ENCODE results near the gene PFKL.

PFKL gene

GRCh38 chr21:44316277-44316900, 16.5 kb downstream of the PFKL start:
- Histone ChIP-seq H3K4me1 (ENCODE audit: control insufficient read depth, insufficient read depth, low read length, poor library complexity, severe bottlenecking) (no peaks in the 10 kb centered on the region), H3K27ac (ENCODE audit: low read depth, low read length, severe bottlenecking) (no peak overlapping the region), H3K4me3 (ENCODE audit: extremely low read depth, insufficient read depth, low read length, poor library complexity, severe bottlenecking) (no peak overlapping the region), H3K9me3 (ENCODE audit: control insufficient read depth, low read length) (no peaks in the 10 kb centered on the region), H3K36me3 (ENCODE audit: control insufficient read depth, insufficient read depth, low read length) (peaks cover 33% of the 10 kb centered on the region)
- WGBS, 2 experiments (ENCODE audit: insufficient coverage in 2 of 2), result 97 to 98% methylated on average over 22 to 27 of the region's 27 CpGs

- WGBS, 2 experiments (ENCODE audit: insufficient coverage in 2 of 2), result 94 to 96% methylated on average over 16 to 17 of the region's 19 CpGs
- H3K27ac ChIP-seq (ENCODE audit: low read depth, low read length, severe bottlenecking), result no peak overlapping the region
- H3K4me3 ChIP-seq (ENCODE audit: extremely low read depth, insufficient read depth, low read length, poor library complexity, severe bottlenecking), result no peak overlapping the region
- H3K9me3 ChIP-seq (ENCODE audit: control insufficient read depth, low read length), result no peaks in the 10 kb centered on the region
- peaks cover 25% of the 10 kb centered on the region for H3K36me3 ChIP-seq (ENCODE audit: control insufficient read depth, insufficient read depth, low read length)
- H3K4me1 ChIP-seq (ENCODE audit: control insufficient read depth, insufficient read depth, low read length, poor library complexity, severe bottlenecking), result no peaks in the 10 kb centered on the region
Measured at GRCh38 chr21:44317241-44317782, 17.5 kb downstream of the PFKL start.

GRCh38 chr21:44317871-44318270, 18.0 kb downstream of the PFKL start:
- H3K4me1 ChIP-seq (ENCODE audit: control insufficient read depth, insufficient read depth, low read length, poor library complexity, severe bottlenecking), result no peaks in the 10 kb centered on the region
- H3K4me3 ChIP-seq (ENCODE audit: extremely low read depth, insufficient read depth, low read length, poor library complexity, severe bottlenecking), result no peak overlapping the region
- H3K27ac ChIP-seq (ENCODE audit: low read depth, low read length, severe bottlenecking), result no peak overlapping the region
- no peaks in the 10 kb centered on the region for H3K9me3 ChIP-seq (ENCODE audit: control insufficient read depth, low read length)
- 96 to 98% methylated on average over 22 of the region's 22 CpGs for WGBS, 2 experiments (ENCODE audit: insufficient coverage in 2 of 2)
- peaks cover 25% of the 10 kb centered on the region for H3K36me3 ChIP-seq (ENCODE audit: control insufficient read depth, insufficient read depth, low read length)

- no peaks in the 10 kb centered on the region for H3K4me1 ChIP-seq (ENCODE audit: control insufficient read depth, insufficient read depth, low read length, poor library complexity, severe bottlenecking)
- no peak overlapping the region for H3K4me3 ChIP-seq (ENCODE audit: extremely low read depth, insufficient read depth, low read length, poor library complexity, severe bottlenecking)
- H3K27ac ChIP-seq (ENCODE audit: low read depth, low read length, severe bottlenecking), result no peak overlapping the region
- no peaks in the 10 kb centered on the region for H3K9me3 ChIP-seq (ENCODE audit: control insufficient read depth, low read length)
- H3K36me3 ChIP-seq (ENCODE audit: control insufficient read depth, insufficient read depth, low read length), result peaks cover 18% of the 10 kb centered on the region
- 95 to 97% methylated on average over 22 to 25 of the region's 25 CpGs for WGBS, 2 experiments (ENCODE audit: insufficient coverage in 2 of 2)
Measured at GRCh38 chr21:44318489-44319285, 18.8 kb downstream of the PFKL start.

- H3K36me3 ChIP-seq (ENCODE audit: control insufficient read depth, insufficient read depth, low read length), result peaks cover 22% of the 10 kb centered on the region
- H3K4me1 ChIP-seq (ENCODE audit: control insufficient read depth, insufficient read depth, low read length, poor library complexity, severe bottlenecking), result no peaks in the 10 kb centered on the region
- H3K9me3 ChIP-seq (ENCODE audit: control insufficient read depth, low read length), result no peaks in the 10 kb centered on the region
- WGBS, 2 experiments (ENCODE audit: insufficient coverage in 2 of 2), result 94 to 96% methylated on average over 22 to 35 of the region's 35 CpGs
- no peak overlapping the region for H3K27ac ChIP-seq (ENCODE audit: low read depth, low read length, severe bottlenecking)
- H3K4me3 ChIP-seq (ENCODE audit: extremely low read depth, insufficient read depth, low read length, poor library complexity, severe bottlenecking), result no peak overlapping the region
Measured at GRCh38 chr21:44319407-44320065, 19.7 kb downstream of the PFKL start.

- Histone ChIP-seq H3K4me3 (ENCODE audit: extremely low read depth, insufficient read depth, low read length, poor library complexity, severe bottlenecking) (no peak overlapping the region), H3K4me1 (ENCODE audit: control insufficient read depth, insufficient read depth, low read length, poor library complexity, severe bottlenecking) (no peaks in the 10 kb centered on the region), H3K27ac (ENCODE audit: low read depth, low read length, severe bottlenecking) (no peak overlapping the region), H3K9me3 (ENCODE audit: control insufficient read depth, low read length) (no peaks in the 10 kb centered on the region), H3K36me3 (ENCODE audit: control insufficient read depth, insufficient read depth, low read length) (peaks cover 23% of the 10 kb centered on the region)
- 97 to 98% methylated on average over 10 to 13 of the region's 13 CpGs for WGBS, 2 experiments (ENCODE audit: insufficient coverage in 2 of 2)
Measured at GRCh38 chr21:44320847-44321246, 21.0 kb downstream of the PFKL start.

GRCh38 chr21:44321846-44322450, 22.1 kb downstream of the PFKL start:
- WGBS, 2 experiments (ENCODE audit: insufficient coverage in 2 of 2), result 93 to 97% methylated on average over 21 to 23 of the region's 23 CpGs
- no peak overlapping the region for H3K4me3 ChIP-seq (ENCODE audit: extremely low read depth, insufficient read depth, low read length, poor library complexity, severe bottlenecking)
- H3K9me3 ChIP-seq (ENCODE audit: control insufficient read depth, low read length), result no peaks in the 10 kb centered on the region
- H3K36me3 ChIP-seq (ENCODE audit: control insufficient read depth, insufficient read depth, low read length), result peaks cover 16% of the 10 kb centered on the region
- H3K4me1 ChIP-seq (ENCODE audit: control insufficient read depth, insufficient read depth, low read length, poor library complexity, severe bottlenecking), result no peaks in the 10 kb centered on the region
- H3K27ac ChIP-seq (ENCODE audit: low read depth, low read length, severe bottlenecking), result no peak overlapping the region

GRCh38 chr21:44322621-44323325, 22.9 kb downstream of the PFKL start:
- WGBS, 2 experiments (ENCODE audit: insufficient coverage in 2 of 2), result 95% methylated on average over 30 to 31 of the region's 38 CpGs
- no peaks in the 10 kb centered on the region for H3K4me1 ChIP-seq (ENCODE audit: control insufficient read depth, insufficient read depth, low read length, poor library complexity, severe bottlenecking)
- no peak overlapping the region for H3K27ac ChIP-seq (ENCODE audit: low read depth, low read length, severe bottlenecking)
- H3K9me3 ChIP-seq (ENCODE audit: control insufficient read depth, low read length), result no peaks in the 10 kb centered on the region
- no peak overlapping the region for H3K4me3 ChIP-seq (ENCODE audit: extremely low read depth, insufficient read depth, low read length, poor library complexity, severe bottlenecking)
- H3K36me3 ChIP-seq (ENCODE audit: control insufficient read depth, insufficient read depth, low read length), result peaks cover 14% of the 10 kb centered on the region

- H3K27ac ChIP-seq (ENCODE audit: low read depth, low read length, severe bottlenecking), result no peak overlapping the region
- H3K4me1 ChIP-seq (ENCODE audit: control insufficient read depth, insufficient read depth, low read length, poor library complexity, severe bottlenecking), result no peaks in the 10 kb centered on the region
- H3K9me3 ChIP-seq (ENCODE audit: control insufficient read depth, low read length), result no peaks in the 10 kb centered on the region
- peaks cover 14% of the 10 kb centered on the region for H3K36me3 ChIP-seq (ENCODE audit: control insufficient read depth, insufficient read depth, low read length)
- WGBS, 2 experiments (ENCODE audit: insufficient coverage in 2 of 2), result 87 to 92% methylated on average over 15 to 19 of the region's 20 CpGs
- H3K4me3 ChIP-seq (ENCODE audit: extremely low read depth, insufficient read depth, low read length, poor library complexity, severe bottlenecking), result no peak overlapping the region
Measured at GRCh38 chr21:44323591-44323990, 23.7 kb downstream of the PFKL start.
